WTC11 (cell line): ENCODE results near the gene USP26. TPM values are rescaled to one million over a fixed set of nuclear protein-coding genes. Genes with fewer than 3 reads are reported as not detected.

Experiments
- ATAC-seq: fragments of 200-7000 bp; cut with Tn5 transposase; 2 replicates; pipeline ENCODE4 v1.10.0; 2021; ENCODE audit warnings: mild to moderate bottlenecking, moderate library complexity
- Bru-seq: library from RNA; stranded (reverse); fragments of 400-500 nt; gene quantifications from one replicate; lab custom pipeline; 2021; lab: Mats Ljungman, UMichigan
- CTCF ChIA-PET: fragments of 300-600 bp; sonication (Branson Sonifier 250); formaldehyde crosslinking; loops from one replicate; lab custom pipeline; 2021; ENCODE audit warnings: antibody characterized with exemption; lab: Charles Lee
- POLR2A ChIA-PET: fragments of 350-600 bp; sonication (Branson Sonifier 250); formaldehyde crosslinking; loops from one replicate; lab custom pipeline; 2021; ENCODE audit warnings: antibody characterized with exemption; lab: Charles Lee
- DNase-seq: peaks from one replicate; pipeline ENCODE4 v3.0.0; 2021; ENCODE audit warnings: low spot score
- H3K27ac Mint-ChIP-seq: 2 replicates; pipeline ENCODE4 v1.8.0; 2021; ENCODE audit warnings: mixed read lengths
- H3K27me3 Mint-ChIP-seq: 2 replicates; pipeline ENCODE4 v1.8.0; 2021; ENCODE audit warnings: low read depth, mild to moderate bottlenecking, moderate library complexity, mixed read lengths
- H3K36me3 Mint-ChIP-seq: 2 replicates; pipeline ENCODE4 v1.8.0; 2021; ENCODE audit warnings: mixed read lengths
- H3K4me1 Mint-ChIP-seq: 2 replicates; pipeline ENCODE4 v1.8.0; 2022; ENCODE audit warnings: mixed read lengths
- H3K4me3 Mint-ChIP-seq: 2 replicates; pipeline ENCODE4 v1.8.0; 2021; ENCODE audit warnings: mild to moderate bottlenecking, moderate library complexity, mixed read lengths
- H3K9me3 Mint-ChIP-seq: 2 replicates; pipeline ENCODE4 v1.8.0; 2021; ENCODE audit warnings: mixed read lengths
- ATF1 ChIP-seq: sonication (generic); formaldehyde crosslinking; IDR thresholded peaks from 2 replicates; pipeline ENCODE4 v1.8.1; 2023; ENCODE audit warnings: mild to moderate bottlenecking, moderate library complexity, missing genetic modification reagents
- CREB1 ChIP-seq: sonication (generic); formaldehyde crosslinking; IDR thresholded peaks from 2 replicates; pipeline ENCODE4 v1.8.0; 2023; ENCODE audit warnings: mild to moderate bottlenecking, missing genetic modification reagents
- ELF4 ChIP-seq: sonication (generic); formaldehyde crosslinking; IDR thresholded peaks from 2 replicates; pipeline ENCODE4 v1.8.1; 2022; ENCODE audit warnings: low read depth, mild to moderate bottlenecking, moderate library complexity, missing genetic modification reagents
- IRF2 ChIP-seq: sonication (generic); formaldehyde crosslinking; IDR thresholded peaks from 2 replicates; pipeline ENCODE4 v1.8.0; 2022; ENCODE audit warnings: low read depth, missing genetic modification reagents, borderline replicate concordance
- JAZF1 ChIP-seq: fragments of 250-450 bp; sonication (Bioruptor Pico); IDR thresholded peaks from 2 replicates; pipeline ENCODE4 v1.9.0; 2021; ENCODE audit warnings: moderate library complexity, mild to moderate bottlenecking, inconsistent platforms
- JUN ChIP-seq: sonication (generic); formaldehyde crosslinking; IDR thresholded peaks from 2 replicates; pipeline ENCODE4 v1.8.0; 2023; ENCODE audit warnings: mild to moderate bottlenecking, missing genetic modification reagents
- KAT7 ChIP-seq: sonication (generic); formaldehyde crosslinking; IDR thresholded peaks from 2 replicates; pipeline ENCODE4 v1.8.1; 2023; ENCODE audit warnings: missing genetic modification reagents, mild to moderate bottlenecking, borderline replicate concordance
- PRDM15 ChIP-seq: sonication (generic); formaldehyde crosslinking; IDR thresholded peaks from 2 replicates; pipeline ENCODE4 v1.8.0; 2022; ENCODE audit warnings: missing genetic modification reagents
- SP1 ChIP-seq: sonication (generic); formaldehyde crosslinking; conservative IDR thresholded peaks from 2 replicates; pipeline ENCODE4 v1.8.1; 2022; ENCODE audit warnings: missing genetic modification reagents
- STAT6 ChIP-seq: sonication (generic); formaldehyde crosslinking; conservative IDR thresholded peaks from 2 replicates; pipeline ENCODE4 v1.8.1; 2023; ENCODE audit warnings: mild to moderate bottlenecking, low read depth, missing genetic modification reagents, moderate library complexity
- TEAD1 ChIP-seq: sonication (generic); formaldehyde crosslinking; IDR thresholded peaks from 2 replicates; pipeline ENCODE4 v1.8.0; 2022; ENCODE audit warnings: mild to moderate bottlenecking, missing genetic modification reagents
- TEAD4 ChIP-seq: sonication (generic); formaldehyde crosslinking; IDR thresholded peaks from 2 replicates; pipeline ENCODE4 v1.8.0; 2022; ENCODE audit warnings: mild to moderate bottlenecking, missing genetic modification reagents
- ZBTB21 ChIP-seq: sonication (generic); formaldehyde crosslinking; IDR thresholded peaks from 2 replicates; pipeline ENCODE4 v1.8.1; 2023; ENCODE audit warnings: mild to moderate bottlenecking, missing genetic modification reagents, borderline replicate concordance
- ZNF232 ChIP-seq: sonication (generic); formaldehyde crosslinking; IDR thresholded peaks from 2 replicates; pipeline ENCODE4 v1.8.0; 2022; ENCODE audit warnings: mild to moderate bottlenecking, missing genetic modification reagents
- ZNF263 ChIP-seq: sonication (generic); formaldehyde crosslinking; IDR thresholded peaks from 2 replicates; pipeline ENCODE4 v1.8.1; 2022; ENCODE audit warnings: low read depth, mild to moderate bottlenecking, moderate library complexity, missing genetic modification reagents
- ZNF317 ChIP-seq: sonication (generic); formaldehyde crosslinking; IDR thresholded peaks from 2 replicates; pipeline ENCODE4 v1.8.1; 2023; ENCODE audit warnings: low read depth, mild to moderate bottlenecking, moderate library complexity, missing genetic modification reagents, borderline replicate concordance
- ZNF416 ChIP-seq: fragments of 250-450 bp; sonication (Bioruptor Pico); IDR thresholded peaks from 2 replicates; pipeline ENCODE4 v1.9.0; 2021; ENCODE audit warnings: mild to moderate bottlenecking, inconsistent platforms
- long read RNA-seq, 3 experiments: library from RNA in 1 of 3; library from capped mRNA in 1 of 3; library from polyadenylated mRNA in 1 of 3; unstranded in 2 of 3; stranded (forward) in 1 of 3; transcript quantifications; one replicate each; pipeline ENCODE4 v2.0.0, GENCODE V29; 2021
- total RNA-seq: library from RNA; stranded (reverse); gene quantifications from 3 replicates; pipeline ENCODE4 v1.2.3, GENCODE V29; 2021
- TF ChIP-seq, protein P1 (sequence below): sonication (generic); formaldehyde crosslinking; IDR thresholded peaks from 2 replicates; pipeline ENCODE4 v1.8.0; 2022; ENCODE audit warnings: mild to moderate bottlenecking, missing genetic modification reagents
- TF ChIP-seq, protein P2 (sequence below): sonication (generic); formaldehyde crosslinking; IDR thresholded peaks from 2 replicates; pipeline ENCODE4 v1.8.1; 2023; ENCODE audit warnings: mild to moderate bottlenecking, missing genetic modification reagents
- TF ChIP-seq, protein P3 (sequence below): fragments of 250-450 bp; sonication (Bioruptor Pico); IDR thresholded peaks from 2 replicates; pipeline ENCODE4 v1.9.0; 2021; ENCODE audit warnings: moderate library complexity, mild to moderate bottlenecking, inconsistent platforms, borderline replicate concordance
- TF ChIP-seq, protein P4 (sequence below): fragments of 200-600 bp; IDR thresholded peaks from 2 replicates; pipeline ENCODE4 v1.8.0; 2022; ENCODE audit warnings: antibody characterized with exemption

USP26 gene, protein sequence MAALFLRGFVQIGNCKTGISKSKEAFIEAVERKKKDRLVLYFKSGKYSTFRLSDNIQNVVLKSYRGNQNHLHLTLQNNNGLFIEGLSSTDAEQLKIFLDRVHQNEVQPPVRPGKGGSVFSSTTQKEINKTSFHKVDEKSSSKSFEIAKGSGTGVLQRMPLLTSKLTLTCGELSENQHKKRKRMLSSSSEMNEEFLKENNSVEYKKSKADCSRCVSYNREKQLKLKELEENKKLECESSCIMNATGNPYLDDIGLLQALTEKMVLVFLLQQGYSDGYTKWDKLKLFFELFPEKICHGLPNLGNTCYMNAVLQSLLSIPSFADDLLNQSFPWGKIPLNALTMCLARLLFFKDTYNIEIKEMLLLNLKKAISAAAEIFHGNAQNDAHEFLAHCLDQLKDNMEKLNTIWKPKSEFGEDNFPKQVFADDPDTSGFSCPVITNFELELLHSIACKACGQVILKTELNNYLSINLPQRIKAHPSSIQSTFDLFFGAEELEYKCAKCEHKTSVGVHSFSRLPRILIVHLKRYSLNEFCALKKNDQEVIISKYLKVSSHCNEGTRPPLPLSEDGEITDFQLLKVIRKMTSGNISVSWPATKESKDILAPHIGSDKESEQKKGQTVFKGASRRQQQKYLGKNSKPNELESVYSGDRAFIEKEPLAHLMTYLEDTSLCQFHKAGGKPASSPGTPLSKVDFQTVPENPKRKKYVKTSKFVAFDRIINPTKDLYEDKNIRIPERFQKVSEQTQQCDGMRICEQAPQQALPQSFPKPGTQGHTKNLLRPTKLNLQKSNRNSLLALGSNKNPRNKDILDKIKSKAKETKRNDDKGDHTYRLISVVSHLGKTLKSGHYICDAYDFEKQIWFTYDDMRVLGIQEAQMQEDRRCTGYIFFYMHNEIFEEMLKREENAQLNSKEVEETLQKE
- total RNA-seq (0.11 TPM in 1 of 3 replicates, not detected in the others), Bru-seq, nascent RNA (percentile 8 among the genes with signal in this experiment)
- long read RNA-seq, experiment 1 = 0 reads
- long read RNA-seq, experiment 2 = 0 reads
- long read RNA-seq, experiment 3 = 0 reads

DNA sequence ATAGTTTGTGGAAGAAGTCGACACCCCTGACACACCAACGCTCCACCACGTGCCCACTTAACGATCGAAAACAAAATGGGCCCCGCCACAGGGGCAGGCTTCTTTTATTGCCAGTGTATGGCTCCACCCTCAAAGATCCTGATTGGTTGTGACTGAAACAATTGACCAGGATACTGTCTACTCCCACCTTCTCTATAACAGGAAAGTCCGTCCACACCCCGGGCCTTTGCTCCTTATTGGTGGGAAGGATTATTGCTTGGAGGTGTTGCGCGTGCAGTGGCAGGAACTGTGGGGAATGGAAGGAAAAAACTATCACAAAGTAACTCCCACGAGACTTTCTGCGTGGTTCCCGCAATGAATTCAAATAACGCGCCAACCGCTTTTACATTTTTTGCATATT lies at the start of gene USP26:
USP26 (minus strand) TSS at position 79 of the 400 bp plus-strand sequence. CDS start 68,889 bp downstream, outside the sequence.
- no peak within 1 kb of the TSS for H3K4me3 Mint-ChIP-seq
- H3K4me1 Mint-ChIP-seq = no peaks in the 10 kb centered on the region
- H3K36me3 Mint-ChIP-seq = no peaks in the 10 kb centered on the region
- H3K27ac Mint-ChIP-seq = no peak within 1 kb of the TSS
- H3K9me3 Mint-ChIP-seq = no peaks in the 10 kb centered on the region
- CTCF ChIA-PET = no interaction called here
- DNase-seq = no peak
- ATAC-seq = no peak
- H3K27me3 Mint-ChIP-seq = no peaks in the 10 kb centered on the region
- TF ChIP-seq SP1 (no peak), ELF4 (CRISPR knock-in tag) (no peak), PRDM15 (CRISPR knock-in tag) (no peak), ZNF416 (CRISPR knock-in tag) (no peak), TEAD4 (no peak), KAT7 (CRISPR knock-in tag) (no peak), STAT6 (CRISPR knock-in tag) (no peak), ZNF232 (no peak), TEAD1 (CRISPR knock-in tag) (no peak)
- TF ChIP-seq, protein P1, sequence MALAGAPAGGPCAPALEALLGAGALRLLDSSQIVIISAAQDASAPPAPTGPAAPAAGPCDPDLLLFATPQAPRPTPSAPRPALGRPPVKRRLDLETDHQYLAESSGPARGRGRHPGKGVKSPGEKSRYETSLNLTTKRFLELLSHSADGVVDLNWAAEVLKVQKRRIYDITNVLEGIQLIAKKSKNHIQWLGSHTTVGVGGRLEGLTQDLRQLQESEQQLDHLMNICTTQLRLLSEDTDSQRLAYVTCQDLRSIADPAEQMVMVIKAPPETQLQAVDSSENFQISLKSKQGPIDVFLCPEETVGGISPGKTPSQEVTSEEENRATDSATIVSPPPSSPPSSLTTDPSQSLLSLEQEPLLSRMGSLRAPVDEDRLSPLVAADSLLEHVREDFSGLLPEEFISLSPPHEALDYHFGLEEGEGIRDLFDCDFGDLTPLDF (CRISPR knock-in tag) = no peak
- TF ChIP-seq, protein P2, sequence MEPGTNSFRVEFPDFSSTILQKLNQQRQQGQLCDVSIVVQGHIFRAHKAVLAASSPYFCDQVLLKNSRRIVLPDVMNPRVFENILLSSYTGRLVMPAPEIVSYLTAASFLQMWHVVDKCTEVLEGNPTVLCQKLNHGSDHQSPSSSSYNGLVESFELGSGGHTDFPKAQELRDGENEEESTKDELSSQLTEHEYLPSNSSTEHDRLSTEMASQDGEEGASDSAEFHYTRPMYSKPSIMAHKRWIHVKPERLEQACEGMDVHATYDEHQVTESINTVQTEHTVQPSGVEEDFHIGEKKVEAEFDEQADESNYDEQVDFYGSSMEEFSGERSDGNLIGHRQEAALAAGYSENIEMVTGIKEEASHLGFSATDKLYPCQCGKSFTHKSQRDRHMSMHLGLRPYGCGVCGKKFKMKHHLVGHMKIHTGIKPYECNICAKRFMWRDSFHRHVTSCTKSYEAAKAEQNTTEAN (CRISPR knock-in tag) = no peak
- POLR2A ChIA-PET = no interaction called here

GRCh38 chrX:133134282-133134681 lies 37.4 kb upstream of the USP26 start:
- Mint-ChIP-seq H3K4me1 (no peaks in the 10 kb centered on the region), H3K27ac (no peak overlapping the region), H3K27me3 (no peaks in the 10 kb centered on the region), H3K36me3 (no peaks in the 10 kb centered on the region), H3K9me3 (no peaks in the 10 kb centered on the region), H3K4me3 (no peak overlapping the region)
- ATAC-seq (no peak), DNase-seq (no peak)
- CTCF ChIA-PET = no interaction called here
- POLR2A ChIA-PET = no interaction called here
- TF ChIP-seq ATF1 (no peak), JUN (CRISPR knock-in tag) (no peak), ZBTB21 (CRISPR knock-in tag) (no peak), ZNF317 (CRISPR knock-in tag) (no peak), IRF2 (CRISPR knock-in tag) (no peak), JAZF1 (CRISPR knock-in tag) (no peak), ZNF263 (CRISPR knock-in tag) (no peak), SP1 (no peak), KAT7 (CRISPR knock-in tag) (no peak), CREB1 (CRISPR knock-in tag) (no peak)
- TF ChIP-seq, protein P3, sequence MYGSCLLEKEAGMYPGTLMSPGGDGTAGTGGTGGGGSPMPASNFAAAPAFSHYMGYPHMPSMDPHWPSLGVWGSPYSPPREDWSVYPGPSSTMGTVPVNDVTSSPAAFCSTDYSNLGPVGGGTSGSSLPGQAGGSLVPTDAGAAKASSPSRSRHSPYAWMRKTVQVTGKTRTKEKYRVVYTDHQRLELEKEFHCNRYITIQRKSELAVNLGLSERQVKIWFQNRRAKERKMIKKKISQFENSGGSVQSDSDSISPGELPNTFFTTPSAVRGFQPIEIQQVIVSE (CRISPR knock-in tag) = no peak
- TF ChIP-seq, protein P4, sequence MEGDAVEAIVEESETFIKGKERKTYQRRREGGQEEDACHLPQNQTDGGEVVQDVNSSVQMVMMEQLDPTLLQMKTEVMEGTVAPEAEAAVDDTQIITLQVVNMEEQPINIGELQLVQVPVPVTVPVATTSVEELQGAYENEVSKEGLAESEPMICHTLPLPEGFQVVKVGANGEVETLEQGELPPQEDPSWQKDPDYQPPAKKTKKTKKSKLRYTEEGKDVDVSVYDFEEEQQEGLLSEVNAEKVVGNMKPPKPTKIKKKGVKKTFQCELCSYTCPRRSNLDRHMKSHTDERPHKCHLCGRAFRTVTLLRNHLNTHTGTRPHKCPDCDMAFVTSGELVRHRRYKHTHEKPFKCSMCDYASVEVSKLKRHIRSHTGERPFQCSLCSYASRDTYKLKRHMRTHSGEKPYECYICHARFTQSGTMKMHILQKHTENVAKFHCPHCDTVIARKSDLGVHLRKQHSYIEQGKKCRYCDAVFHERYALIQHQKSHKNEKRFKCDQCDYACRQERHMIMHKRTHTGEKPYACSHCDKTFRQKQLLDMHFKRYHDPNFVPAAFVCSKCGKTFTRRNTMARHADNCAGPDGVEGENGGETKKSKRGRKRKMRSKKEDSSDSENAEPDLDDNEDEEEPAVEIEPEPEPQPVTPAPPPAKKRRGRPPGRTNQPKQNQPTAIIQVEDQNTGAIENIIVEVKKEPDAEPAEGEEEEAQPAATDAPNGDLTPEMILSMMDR = no peak
